HG03135 (cell line): ENCODE measurements around the gene ZNF205.
"Not testable (repeated sequence)": the region's sequence is repeated elsewhere in the genome, so short reads cannot be mapped to it uniquely, and the experiment has no call there.

Source experiments
- ATAC-seq: cut with Tn5 transposase; IDR thresholded peaks from one replicate; pipeline ENCODE4 v1.9.1; 2021; ENCODE audit warnings: mild to moderate bottlenecking, moderate library complexity; ENCODE audit not compliant: unreplicated experiment

The ZNF205 gene

GRCh38 chr16:3148256-3149192, 36.1 kb downstream of the ZNF205 start:
- ATAC-seq = no peak

DNA sequence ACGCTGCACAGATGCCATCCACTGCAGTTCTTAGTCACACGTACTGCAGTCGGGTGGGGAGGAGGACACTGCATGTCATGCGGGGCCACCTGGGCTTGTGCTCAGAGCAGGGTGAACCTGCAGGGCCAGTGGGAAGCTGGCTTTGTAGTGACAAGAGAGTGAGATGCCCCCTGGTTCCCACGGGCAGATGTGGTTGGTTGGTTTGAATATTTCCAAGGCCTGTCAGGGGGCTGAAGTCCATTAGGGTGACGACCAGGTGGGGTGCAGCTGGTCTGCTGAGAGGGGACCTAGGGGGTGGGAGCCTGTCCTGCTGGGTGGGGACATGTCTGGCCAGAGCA, 36.8 kb downstream of the ZNF205 start:
- no peak for ATAC-seq

GRCh38 chr16:3149630-3150345, 37.4 kb downstream of the ZNF205 start:
- ATAC-seq = peak; percentile 15

- peak; percentile 72 for ATAC-seq
Observed at GRCh38 chr16:3150346-3151218, 38.2 kb downstream of the ZNF205 start.

- no peak for ATAC-seq
Observed at GRCh38 chr16:3152027-3152276, 39.6 kb downstream of the ZNF205 start.

- ATAC-seq = no peak
Observed at GRCh38 chr16:3152277-3152990, 40.0 kb downstream of the ZNF205 start.

DNA sequence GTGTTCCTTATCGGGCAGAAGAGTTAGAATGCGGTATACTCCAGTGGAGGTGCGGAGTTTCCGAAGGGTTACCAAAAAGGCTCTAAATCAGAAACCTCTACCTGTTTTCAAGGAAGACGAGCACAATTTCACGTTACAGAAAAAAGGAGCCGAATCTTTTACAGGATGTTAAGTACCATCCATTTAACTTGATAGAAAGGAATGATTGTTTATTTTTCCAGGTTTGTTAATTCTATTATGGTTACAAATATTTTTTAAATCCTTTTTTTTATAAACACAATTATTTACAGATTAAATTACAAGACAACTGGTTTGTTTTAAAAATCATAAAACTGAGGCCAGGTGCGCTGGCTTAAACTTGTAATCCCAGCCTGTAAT, 40.6 kb downstream of the ZNF205 start:
- ATAC-seq = no peak

DNA sequence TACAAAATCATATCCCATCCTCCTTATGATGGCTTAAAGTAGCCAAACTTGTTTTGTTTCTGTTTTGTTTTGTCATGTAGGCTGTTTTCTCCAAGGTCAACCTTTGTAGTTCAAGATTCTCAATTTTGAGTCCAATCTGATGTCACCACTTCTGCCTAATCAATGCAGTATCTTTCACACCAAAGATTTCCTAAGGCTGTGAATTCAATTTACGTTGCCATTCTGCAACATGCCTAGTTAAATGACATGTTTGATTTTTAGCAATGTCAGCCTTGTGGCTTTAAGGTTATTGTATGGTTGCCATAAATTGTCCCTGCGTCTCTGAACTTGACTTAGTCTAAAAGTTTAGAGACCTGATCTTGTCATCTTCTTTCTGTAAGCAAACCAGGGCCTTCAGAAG, 42.8 kb downstream of the ZNF205 start:
- no peak for ATAC-seq

GRCh38 chr16:3155972-3156371, 43.6 kb downstream of the ZNF205 start:
- no peak for ATAC-seq

DNA sequence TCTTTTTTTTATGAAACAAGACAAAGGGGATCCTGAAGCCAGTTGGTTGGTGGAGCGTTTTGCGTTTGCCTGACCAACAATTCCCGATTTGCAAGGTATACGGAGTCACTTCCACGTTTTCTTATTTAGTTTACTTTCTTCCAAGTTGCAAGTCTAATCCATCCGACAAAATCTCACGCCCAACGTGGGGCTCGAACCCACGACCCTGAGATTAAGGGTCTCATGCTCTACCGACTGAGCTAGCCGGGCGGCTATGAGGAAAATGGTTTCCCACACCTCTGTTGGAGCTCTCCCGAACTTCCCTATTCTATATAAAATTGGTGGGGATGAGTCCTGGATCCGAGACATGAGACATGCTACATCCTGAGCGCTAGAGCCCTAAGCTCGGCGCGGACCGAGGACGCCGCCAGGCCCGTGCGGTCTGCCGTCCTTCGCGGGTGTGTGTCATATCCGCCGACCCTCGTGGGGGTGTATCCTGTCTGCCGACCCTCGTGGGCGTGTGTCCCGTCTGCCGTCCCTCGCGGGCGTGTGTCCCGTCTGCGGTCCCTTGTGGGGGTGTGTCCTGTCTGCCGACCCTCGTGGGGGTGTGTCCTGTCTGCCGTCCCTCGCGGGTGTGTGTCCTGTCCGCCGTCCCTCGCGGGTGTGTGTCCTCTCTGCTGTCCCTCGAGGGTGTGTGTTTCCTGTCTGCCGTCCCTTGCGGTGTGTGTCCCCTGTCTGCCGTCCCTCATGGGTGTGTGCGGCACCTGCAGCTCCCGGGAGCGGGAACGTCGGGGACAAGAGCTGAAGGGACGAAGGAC, 45.0 kb downstream of the ZNF205 start:
- ATAC-seq = no peak

- no peak for ATAC-seq
Observed at GRCh38 chr16:3158026-3158509, 45.7 kb downstream of the ZNF205 start.

DNA sequence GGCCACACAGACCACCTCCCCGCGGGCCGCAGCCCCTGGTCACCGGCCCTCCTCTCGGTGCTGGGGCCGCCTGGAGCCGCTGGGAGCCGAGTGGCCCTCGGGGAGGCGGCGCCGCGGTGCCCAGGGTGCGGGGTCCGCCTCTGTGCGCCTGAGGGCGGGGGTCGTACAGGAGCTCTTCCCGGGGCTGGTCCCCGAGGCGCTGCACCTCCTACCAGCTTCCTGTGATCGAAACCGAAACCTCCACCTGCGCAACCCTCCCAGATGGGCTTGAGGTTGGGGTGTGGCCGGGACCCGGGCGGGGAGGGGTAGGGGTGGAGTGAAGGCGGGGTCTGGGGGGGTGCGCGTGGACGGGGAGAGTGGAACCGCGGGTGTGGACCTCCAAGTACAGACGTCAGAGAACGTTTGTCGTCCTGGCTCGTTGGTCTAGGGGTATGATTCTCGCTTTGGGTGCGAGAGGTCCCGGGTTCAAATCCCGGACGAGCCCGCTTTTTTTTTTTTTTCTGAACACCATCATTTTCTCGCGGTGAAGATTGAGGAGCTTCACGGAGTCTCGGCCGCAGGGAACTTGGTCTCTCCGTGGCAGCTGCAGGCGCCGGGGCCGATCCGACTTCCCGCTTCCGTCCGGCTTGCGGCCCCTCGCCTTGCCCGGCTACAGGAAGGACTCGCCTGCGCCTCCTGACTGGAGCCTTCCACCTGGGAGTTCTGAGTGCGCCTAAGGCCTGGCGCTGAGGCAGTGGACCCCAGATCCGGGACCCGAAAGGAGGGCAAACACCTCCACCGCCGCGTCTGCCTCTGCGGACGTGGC, 46.3 kb downstream of the ZNF205 start:
- peak; percentile 48 for ATAC-seq

DNA sequence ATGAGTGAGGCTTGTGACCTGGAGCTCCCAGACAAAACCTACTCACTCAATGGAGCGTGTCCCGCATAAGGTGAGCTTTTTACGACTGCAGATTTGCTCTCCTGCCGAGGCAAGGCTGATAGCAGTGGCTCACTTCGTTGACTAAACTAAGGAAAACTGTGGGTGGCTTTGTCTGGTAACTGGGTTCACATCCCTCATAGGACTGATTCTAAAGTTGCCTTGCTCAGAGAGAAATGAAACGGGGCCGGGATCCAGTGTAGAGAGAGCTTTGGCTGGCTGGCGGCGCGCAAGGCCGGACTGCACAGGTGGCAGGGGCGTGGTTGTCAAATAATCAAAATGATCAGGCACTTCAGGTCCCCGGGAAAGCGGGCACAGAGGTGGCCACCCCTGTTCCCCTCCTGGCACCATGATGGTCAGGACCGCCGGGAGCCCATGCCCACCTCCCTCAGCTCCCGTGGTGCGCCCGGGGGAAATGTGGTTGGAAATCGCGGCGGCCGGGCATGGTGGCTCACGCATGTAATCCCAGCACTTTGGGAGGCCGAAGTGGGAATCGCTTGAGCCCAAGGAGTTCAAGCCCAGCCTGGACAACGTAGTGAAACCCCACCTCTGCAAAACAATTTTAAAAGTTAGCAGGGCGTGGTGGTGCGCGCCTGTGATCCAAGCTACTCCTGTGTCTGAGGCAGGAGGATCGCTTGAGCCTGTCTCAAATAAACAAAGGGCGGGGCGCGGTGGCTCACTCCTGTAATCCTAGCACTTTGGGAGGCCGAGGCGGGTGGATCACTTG, 49.0 kb downstream of the ZNF205 start:
- ATAC-seq = no peak

- ATAC-seq = no peak
Observed at GRCh38 chr16:3164121-3164991, 52.0 kb downstream of the ZNF205 start.

- no peak for ATAC-seq
Observed at GRCh38 chr16:3165111-3165822, 52.9 kb downstream of the ZNF205 start.

DNA sequence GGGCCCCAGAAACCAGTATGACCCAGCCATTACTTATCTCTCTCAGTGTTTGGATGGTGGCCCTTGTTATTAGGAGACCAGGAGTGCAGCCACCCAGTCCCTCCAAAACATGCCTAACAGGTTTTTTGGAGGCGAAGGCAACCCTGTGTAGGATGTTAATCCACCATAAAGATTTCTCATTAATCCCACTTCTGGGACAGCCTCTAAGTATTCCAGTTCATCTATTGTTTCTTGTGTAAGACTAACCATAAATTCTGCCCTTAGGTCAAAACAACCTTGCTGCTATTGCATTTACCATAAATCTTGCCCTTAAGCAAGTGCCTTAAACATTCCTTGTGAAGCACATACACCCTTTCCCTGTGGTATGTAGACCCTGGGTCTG, 54.1 kb downstream of the ZNF205 start:
- no peak for ATAC-seq

DNA sequence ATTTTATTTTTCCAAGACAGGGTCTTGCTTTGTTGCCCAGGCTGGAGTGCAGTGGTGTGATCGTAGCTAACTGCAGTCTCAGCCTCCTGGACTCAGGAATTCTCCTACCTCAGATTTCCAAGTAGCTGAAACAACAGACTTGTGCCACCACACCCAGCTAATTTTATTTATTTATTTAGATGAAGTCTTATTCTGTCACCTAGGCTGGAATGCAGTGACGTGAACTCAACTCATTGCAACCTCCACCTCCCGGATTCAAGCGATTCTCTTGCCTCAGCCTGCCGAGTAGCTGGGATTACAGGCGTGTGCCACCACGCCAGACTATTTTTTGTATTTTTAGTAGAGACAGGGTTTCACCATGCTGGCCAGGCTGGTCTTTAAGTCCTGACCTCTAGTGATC, 56.3 kb downstream of the ZNF205 start:
- not testable (repeated sequence) for ATAC-seq
